MG63 (cell line): ENCODE results near the gene BAG5. TPM values are rescaled to one million over a fixed set of nuclear protein-coding genes. Genes with fewer than 3 reads are reported as not detected.

Source experiments
- DNase-seq: peaks from one replicate; pipeline ENCODE4 v3.0.0-alpha.2; 2020
- H3K27me3 ChIP-seq: fragments of 250-450 bp; sonication (Bioruptor Pico); 2 replicates; pipeline ENCODE4 v1.5.1; 2020; ENCODE audit warnings: mild to moderate bottlenecking, moderate library complexity
- H3K36me3 ChIP-seq: fragments of 250-450 bp; sonication (Bioruptor Pico); 2 replicates; pipeline ENCODE4 v1.5.1; 2020; ENCODE audit warnings: mild to moderate bottlenecking, moderate library complexity
- H3K4me3 ChIP-seq: fragments of 250-450 bp; sonication (Bioruptor Pico); 2 replicates; pipeline ENCODE4 v1.5.1; 2020; ENCODE audit warnings: mild to moderate bottlenecking, moderate library complexity
- H3K9me3 ChIP-seq: fragments of 250-450 bp; sonication (Bioruptor Pico); 2 replicates; pipeline ENCODE4 v1.5.1; 2020; ENCODE audit warnings: mild to moderate bottlenecking, moderate library complexity
- total RNA-seq: library from RNA; depleted of rRNA; stranded (reverse); fragments of >200 nt; shearing (Covaris generic); gene quantifications from 2 replicates; pipeline ENCODE4 v1.2.3, GENCODE V29; 2014; ENCODE audit warnings: low replicate concordance

The BAG5 gene
- total RNA-seq, 1 experiment from 2014 or later = 5.4 TPM

- Histone ChIP-seq H3K27me3 (no peaks in the 10 kb centered on the region), H3K9me3 (no peaks in the 10 kb centered on the region), H3K4me3 (peak overlapping the region; percentile 27), H3K36me3 (no peaks in the 10 kb centered on the region; the same call in 1 of the 2 replicates)
- peak; percentile 80 for DNase-seq
These were observed 10.2 kb downstream of the BAG5 start for GRCh38 chr14:103552011-103552845.

DNA sequence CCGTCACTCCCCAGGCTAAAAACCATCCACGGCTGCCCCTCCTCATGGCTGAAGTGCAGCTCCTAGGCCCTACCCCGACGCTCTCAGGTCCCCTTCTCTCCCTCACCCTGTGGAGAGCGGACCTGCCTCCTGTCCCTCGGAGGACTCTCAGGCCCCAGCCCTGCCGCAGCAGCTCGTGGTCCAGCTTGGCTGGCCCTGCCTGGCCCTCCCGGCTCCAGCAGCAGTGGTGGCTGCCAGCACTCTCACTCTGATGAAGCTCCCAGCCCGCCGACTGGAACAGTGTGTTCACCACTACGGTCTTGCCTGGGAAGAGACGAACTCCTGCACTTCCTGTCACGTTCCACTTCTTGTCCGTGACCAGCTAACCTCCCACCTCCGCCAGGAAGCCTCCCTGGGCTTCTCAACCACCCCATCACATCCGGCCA is 11.1 kb downstream of the BAG5 start:
- no peaks in the 10 kb centered on the region for H3K9me3 ChIP-seq
- H3K36me3 ChIP-seq = no peaks in the 10 kb centered on the region; the same call in 1 of the 2 replicates
- no peaks in the 10 kb centered on the region for H3K27me3 ChIP-seq
- H3K4me3 ChIP-seq = peak overlapping the region; percentile 27
- peak; percentile 47 for DNase-seq

DNA sequence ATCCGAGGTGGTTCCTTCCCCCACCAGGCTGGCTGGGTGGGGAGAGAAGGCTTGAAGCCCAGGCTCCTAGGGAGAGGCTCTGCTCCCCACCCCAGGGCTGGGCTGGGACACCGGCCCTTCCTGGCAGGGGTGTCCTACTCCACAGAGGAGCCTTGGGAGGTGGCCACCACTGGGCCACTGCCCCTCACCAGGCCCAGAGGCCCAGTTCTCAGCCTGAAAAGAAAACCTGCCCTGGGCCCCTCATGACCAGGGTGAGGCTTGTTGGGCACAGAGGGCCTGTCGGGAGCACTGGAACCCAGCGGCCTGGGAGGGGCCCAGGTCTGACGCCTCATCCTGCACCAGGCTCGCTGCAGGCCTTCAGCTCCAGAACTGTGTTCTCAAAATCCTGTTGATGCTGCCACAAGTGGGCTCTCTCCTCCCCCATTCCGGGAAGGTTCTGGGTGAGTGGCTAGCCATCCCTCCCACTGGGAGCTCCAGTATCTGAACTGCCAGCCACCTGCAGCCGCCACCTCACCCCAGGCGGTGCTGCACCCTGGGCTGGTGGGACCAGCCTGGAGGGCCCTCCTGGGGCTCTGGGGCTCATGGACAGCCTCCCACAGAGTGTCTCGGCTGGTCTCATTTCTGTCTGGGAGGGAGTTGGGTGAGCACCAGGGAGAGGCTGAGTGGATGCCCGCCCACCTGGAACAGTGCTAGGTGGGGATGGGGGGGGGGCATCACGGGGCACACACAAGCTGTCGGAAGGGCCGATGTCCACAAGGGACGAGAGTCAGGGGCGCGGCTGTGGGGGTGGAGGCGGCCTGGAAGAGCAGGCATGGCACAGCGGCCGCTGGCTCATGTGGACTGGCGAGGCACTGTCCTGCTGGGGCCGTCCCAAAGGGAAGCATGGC is 11.8 kb downstream of the BAG5 start:
- Histone ChIP-seq H3K9me3 (no peaks in the 10 kb centered on the region), H3K4me3 (peak overlapping the region; percentile 27), H3K36me3 (no peaks in the 10 kb centered on the region; the same call in 1 of the 2 replicates), H3K27me3 (no peaks in the 10 kb centered on the region)
- no peak for DNase-seq

DNA sequence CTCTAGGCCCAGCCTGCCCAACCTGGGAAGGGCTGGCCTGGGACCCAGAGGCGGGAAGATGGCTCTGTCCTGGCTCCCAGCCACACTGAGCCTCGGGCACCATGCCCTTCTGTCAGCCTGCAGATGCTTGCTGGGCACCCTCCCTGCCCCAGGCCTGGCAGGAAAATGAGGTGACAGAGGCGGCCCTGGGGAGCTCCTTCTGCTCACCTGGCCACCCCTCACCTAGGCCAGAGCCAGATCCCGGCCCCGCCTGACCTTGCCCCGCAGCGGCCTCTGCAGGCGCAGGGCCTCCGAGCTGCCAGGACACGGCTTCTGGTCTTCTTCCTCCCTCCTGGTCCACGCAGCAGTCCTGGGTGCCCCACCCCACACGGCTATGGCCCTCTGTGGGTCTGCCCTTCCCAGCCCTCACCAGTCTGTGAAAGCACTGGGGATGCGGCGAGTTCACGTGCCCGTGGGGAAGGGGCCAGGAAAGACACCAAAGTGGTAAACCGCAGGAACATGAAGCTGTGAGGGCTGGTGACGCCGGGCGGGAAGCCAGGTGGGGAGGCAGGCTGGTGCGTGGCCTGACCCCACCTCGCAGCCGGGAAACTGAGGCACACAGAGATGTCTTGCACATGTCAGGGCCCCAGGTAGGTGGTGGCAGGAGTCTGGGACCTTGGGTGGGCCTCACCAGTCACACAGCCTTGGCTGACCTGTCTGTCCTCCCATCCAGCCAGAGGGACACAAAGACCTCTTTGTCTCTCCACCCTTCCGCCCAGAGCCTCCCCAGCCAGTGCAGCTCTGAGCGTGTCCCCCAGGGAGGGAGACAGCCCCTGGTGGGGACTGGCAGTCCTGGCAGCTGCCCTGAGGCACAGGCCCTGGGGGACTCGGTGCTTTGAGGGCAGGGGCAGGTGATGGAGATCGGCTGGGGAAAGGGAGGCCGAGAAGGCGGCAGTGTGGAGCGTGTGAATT is 12.8 kb downstream of the BAG5 start:
- Histone ChIP-seq H3K4me3 (no peak overlapping the region), H3K9me3 (no peaks in the 10 kb centered on the region), H3K36me3 (no peaks in the 10 kb centered on the region; the same call in 1 of the 2 replicates), H3K27me3 (no peaks in the 10 kb centered on the region)
- DNase-seq = no peak

DNA sequence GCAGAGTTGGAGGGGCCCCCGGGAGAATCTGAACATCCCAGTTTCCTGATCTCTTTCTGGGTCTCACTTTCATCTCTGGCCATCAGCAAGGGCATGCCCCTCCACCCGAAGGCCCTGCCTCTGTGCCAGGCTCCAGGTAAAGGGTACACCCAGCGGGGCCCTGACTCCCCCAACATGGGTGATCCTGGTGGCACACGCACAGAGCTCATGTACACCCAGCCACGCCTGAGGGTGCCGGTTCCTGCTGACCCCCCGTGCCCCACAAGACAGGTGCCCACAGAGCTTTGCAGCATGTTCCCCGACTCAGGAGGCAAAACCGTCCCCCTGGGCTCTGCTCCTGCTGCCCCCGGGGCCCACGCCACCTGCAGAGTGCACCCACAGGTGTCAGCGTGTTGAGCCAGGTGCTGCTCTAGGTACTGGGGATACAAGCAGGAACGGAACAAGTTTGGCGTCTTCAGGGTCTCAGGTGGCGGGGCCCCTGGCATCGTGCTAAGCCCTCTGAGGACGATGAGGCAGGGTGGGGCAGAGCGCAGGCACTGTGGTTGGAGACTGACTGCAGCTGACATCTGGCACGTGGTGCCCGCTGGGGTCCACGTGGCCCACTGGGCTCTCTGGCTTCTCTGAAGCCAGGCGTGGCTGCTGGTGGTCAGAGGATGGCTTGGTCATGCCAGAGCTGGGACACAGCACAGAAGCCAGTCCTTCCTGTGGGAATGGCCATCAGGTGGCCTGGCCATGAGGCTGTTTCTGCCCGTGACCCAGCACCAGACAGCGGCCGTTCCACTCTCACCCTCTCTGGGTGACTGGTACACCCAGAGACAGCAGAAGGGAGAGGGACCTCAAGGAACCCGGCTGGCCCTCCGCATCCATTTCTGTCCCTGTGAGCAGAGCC is 13.8 kb downstream of the BAG5 start:
- Histone ChIP-seq H3K9me3 (no peaks in the 10 kb centered on the region), H3K27me3 (no peaks in the 10 kb centered on the region)
- no peak for DNase-seq

GRCh38 chr14:103547941-103548462 is 14.5 kb downstream of the BAG5 start:
- no peak for DNase-seq
- Histone ChIP-seq H3K9me3 (no peaks in the 10 kb centered on the region), H3K4me3 (no peak overlapping the region), H3K27me3 (no peaks in the 10 kb centered on the region), H3K36me3 (no peaks in the 10 kb centered on the region; the same call in 1 of the 2 replicates)

More for the DNA sequence above, 13.8 kb downstream of the BAG5 start:
- Histone ChIP-seq H3K36me3 (no peaks in the 10 kb centered on the region; the same call in 1 of the 2 replicates), H3K4me3 (no peak overlapping the region)

DNA sequence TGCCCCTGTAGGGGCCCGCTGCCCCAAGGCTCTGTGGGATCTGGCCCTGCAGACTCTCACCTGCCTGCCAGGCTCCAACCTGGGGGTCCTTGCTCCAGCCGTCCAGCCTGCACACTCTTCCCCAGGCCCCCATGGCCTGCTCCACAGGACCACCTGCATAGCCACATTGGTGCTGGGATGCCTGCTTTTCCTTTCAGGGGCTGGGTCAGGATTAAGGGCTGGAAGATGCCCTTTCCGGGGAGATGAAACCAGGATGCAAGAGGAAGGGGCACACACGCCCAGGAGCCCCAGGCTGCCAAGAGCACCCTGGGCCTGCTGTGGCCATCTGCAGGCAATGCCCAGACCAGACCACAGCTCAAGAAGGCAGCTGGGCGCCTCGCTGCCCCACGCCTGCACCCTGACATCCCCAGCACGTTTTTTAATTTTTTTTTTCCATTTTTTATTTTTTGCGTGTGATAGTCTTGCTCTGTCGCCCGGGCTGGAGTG is 15.0 kb downstream of the BAG5 start:
- Histone ChIP-seq H3K36me3 (no peaks in the 10 kb centered on the region), H3K27me3 (no peaks in the 10 kb centered on the region), H3K9me3 (no peaks in the 10 kb centered on the region), H3K4me3 (no peak overlapping the region)
- DNase-seq = no peak

DNA sequence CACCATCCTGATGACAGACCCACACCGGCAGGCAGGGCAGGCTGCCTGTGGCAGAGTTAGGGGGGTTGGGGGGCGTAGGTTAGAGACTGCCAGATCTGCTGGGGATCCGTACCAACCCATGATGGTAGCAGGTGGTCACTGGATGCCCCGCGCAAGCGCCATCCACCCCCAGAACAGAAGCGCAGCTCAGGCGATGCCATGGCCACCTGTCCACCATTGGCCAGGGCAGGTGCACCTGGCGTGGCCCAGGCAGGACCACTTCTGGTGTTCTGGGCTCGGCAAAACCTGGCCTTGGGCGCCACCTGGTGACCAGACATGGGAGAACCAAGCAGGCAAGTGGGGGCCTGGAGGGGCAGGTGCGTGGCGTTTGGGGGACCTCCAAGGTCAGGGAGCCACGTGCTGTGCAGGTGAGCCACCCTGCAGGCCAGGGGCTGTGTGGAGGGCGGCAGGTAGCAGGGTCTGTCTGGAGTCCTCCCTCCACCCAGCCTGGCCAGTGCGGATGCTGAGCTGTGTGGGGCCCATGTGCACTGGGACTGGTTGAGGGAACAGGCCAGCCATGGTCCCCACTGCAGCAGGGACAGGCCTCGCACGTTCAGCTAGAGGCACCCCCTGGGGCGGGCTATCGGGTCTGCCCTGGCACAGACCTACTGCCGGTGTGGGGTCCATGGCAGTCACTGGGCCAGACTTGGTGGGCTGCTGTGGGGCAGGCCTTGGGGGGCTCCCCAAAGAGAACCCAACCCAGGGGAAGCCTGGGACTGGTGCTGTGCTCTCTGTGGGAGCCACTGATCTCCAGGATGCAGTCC is 15.6 kb downstream of the BAG5 start:
- Histone ChIP-seq H3K4me3 (no peak overlapping the region), H3K9me3 (no peaks in the 10 kb centered on the region), H3K27me3 (no peaks in the 10 kb centered on the region), H3K36me3 (no peaks in the 10 kb centered on the region)
- DNase-seq = peak; percentile 35

- Histone ChIP-seq H3K4me3 (no peak overlapping the region), H3K36me3 (no peaks in the 10 kb centered on the region), H3K27me3 (no peaks in the 10 kb centered on the region), H3K9me3 (no peaks in the 10 kb centered on the region)
- DNase-seq = no peak
These were observed 16.4 kb downstream of the BAG5 start for GRCh38 chr14:103545915-103546651.

- DNase-seq = no peak
- no peaks in the 10 kb centered on the region for H3K9me3 ChIP-seq
- no peaks in the 10 kb centered on the region for H3K36me3 ChIP-seq
- H3K27me3 ChIP-seq = no peaks in the 10 kb centered on the region
- no peak overlapping the region for H3K4me3 ChIP-seq
These were observed 17.1 kb downstream of the BAG5 start for GRCh38 chr14:103545219-103545914.

DNA sequence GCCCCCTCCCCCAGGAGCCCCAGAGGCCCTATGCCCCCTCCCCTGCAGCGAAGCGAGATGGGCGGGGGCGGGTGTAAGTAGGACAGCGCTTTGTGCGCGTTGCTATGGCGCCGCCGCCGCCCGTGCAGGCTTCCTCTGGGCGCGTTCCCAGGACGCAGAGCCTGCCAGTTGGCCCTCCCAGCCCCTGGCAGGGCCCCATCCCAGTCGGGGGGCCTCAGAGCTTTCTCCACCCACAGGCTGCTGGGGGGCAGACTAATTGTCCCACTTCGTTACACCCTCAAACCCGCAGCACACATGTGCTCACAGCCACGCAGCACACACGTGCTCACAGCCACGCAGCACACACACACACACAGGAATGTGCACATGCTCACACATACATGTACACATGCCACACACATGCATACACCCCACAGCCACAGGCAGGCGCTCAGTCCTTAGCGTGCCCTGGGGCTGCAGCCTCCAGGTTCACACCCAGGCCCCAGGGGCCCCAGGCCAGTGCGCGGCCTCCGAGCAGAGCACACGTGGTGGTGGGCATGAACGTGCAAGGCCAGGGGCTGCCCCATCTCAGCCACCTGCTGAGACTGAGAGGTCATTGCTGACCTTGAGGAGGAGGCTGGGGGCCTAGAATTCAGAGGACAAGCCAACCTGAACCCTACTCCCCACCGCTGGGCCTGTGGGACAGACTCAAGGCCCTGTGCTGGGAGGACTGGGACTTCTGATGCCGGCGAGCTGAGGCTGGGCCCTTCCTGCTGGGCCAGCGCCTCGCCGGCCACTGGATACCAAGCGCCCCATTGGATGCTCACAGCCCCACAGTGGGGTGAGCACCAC is 17.9 kb downstream of the BAG5 start:
- H3K36me3 ChIP-seq = no peaks in the 10 kb centered on the region
- H3K27me3 ChIP-seq = no peaks in the 10 kb centered on the region
- no peak for DNase-seq
- H3K4me3 ChIP-seq = no peak overlapping the region
- no peaks in the 10 kb centered on the region for H3K9me3 ChIP-seq

- no peak for DNase-seq
- no peaks in the 10 kb centered on the region for H3K9me3 ChIP-seq
- no peaks in the 10 kb centered on the region for H3K27me3 ChIP-seq
- no peak overlapping the region for H3K4me3 ChIP-seq
- no peaks in the 10 kb centered on the region for H3K36me3 ChIP-seq
These were observed 18.6 kb downstream of the BAG5 start for GRCh38 chr14:103543721-103544387.
